Ovary (tissue), 3 donors: ENCODE results near the gene IP6K3.

Experiments used
- EP300 ChIP-seq: sonication (generic); formaldehyde crosslinking; IDR thresholded peaks from one replicate; pipeline ENCODE4 v1.6.1; 2017; ENCODE audit warnings: antibody characterized with exemption
- POLR2A ChIP-seq: fragments of 450-650 bp; IDR thresholded peaks from one replicate; pipeline ENCODE4 v1.6.1; 2017; ENCODE audit warnings: antibody characterized with exemption, mild to moderate bottlenecking, moderate library complexity
- TF ChIP-seq, protein P1 (sequence below), 3 donors: fragments of 450-650 bp in 2 of 3; fragments of 200-600 bp in 1 of 3; IDR thresholded peaks; one replicate each; pipeline versions ENCODE4 v1.5.1 to v1.8.0; 2016 to 2022; ENCODE audit warnings: antibody characterized with exemption in 3 of 3, mild to moderate bottlenecking in 1 of 3
- donor health status: DM: no; HTN: no; CAD: no.

DNA sequence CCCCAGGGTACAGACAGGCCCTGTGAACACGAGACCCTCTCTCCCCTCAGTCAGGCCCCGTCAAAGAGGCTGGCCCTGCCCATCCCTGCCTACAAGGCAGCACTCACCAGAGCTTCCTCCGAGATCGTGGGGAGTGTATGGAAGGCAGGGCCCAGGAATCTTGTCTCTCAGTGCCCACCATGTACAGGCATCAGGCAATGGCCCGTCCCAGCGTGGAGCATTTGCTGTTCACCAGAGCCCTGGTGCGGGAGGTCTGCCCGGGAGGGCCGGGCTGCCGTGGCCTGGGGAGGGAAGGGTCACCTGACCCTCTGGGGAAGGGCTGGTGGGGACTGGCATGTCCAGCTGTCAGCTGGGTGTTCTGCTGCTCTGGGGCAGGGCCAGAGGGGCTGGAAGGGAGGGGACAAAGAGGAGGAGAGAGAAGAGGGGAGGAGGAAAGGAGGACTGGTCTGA is at the start of gene IP6K3:
- TF ChIP-seq, protein P1, sequence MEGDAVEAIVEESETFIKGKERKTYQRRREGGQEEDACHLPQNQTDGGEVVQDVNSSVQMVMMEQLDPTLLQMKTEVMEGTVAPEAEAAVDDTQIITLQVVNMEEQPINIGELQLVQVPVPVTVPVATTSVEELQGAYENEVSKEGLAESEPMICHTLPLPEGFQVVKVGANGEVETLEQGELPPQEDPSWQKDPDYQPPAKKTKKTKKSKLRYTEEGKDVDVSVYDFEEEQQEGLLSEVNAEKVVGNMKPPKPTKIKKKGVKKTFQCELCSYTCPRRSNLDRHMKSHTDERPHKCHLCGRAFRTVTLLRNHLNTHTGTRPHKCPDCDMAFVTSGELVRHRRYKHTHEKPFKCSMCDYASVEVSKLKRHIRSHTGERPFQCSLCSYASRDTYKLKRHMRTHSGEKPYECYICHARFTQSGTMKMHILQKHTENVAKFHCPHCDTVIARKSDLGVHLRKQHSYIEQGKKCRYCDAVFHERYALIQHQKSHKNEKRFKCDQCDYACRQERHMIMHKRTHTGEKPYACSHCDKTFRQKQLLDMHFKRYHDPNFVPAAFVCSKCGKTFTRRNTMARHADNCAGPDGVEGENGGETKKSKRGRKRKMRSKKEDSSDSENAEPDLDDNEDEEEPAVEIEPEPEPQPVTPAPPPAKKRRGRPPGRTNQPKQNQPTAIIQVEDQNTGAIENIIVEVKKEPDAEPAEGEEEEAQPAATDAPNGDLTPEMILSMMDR (IDR thresholded peaks at IDR 0.05), result no peak
- TF ChIP-seq POLR2A (no peak), EP300 (no peak)
